Mesendoderm (in vitro differentiated cells): ENCODE results near the gene CADM1. TPM values are rescaled to one million over a fixed set of nuclear protein-coding genes. Genes with fewer than 3 reads are reported as not detected.

Experiments used
- small RNA-seq: library from polyadenylated mRNA; stranded (forward); fragments of <200 nt; extraction: miRNeasy Mini kit (QIAGEN cat#:217004); gene quantifications from one replicate; pipeline ENCODE3, GENCODE V24; 2013; ENCODE audit not compliant: insufficient read depth

The CADM1 gene

Small RNA genes within 50 kb of the gene (small RNA-seq; reads per million reads assigned to genes)
- gene RF01293: not detected
